NCI-H2227 (cell line): ENCODE data around the gene NDUFS4.
"Not testable (repeated sequence)": the region's sequence is repeated elsewhere in the genome, so short reads cannot be mapped to it uniquely, and the experiment has no call there.

Experiments
- DNase-seq: peaks from one replicate; lab custom pipeline; 2025; ENCODE audit not compliant: unreplicated experiment; lab: John Stamatoyannopoulos, UW

Gene NDUFS4

GRCh38 chr5:53571403-53571802 is 11.0 kb downstream of the NDUFS4 start:
- no peak for DNase-seq

DNA sequence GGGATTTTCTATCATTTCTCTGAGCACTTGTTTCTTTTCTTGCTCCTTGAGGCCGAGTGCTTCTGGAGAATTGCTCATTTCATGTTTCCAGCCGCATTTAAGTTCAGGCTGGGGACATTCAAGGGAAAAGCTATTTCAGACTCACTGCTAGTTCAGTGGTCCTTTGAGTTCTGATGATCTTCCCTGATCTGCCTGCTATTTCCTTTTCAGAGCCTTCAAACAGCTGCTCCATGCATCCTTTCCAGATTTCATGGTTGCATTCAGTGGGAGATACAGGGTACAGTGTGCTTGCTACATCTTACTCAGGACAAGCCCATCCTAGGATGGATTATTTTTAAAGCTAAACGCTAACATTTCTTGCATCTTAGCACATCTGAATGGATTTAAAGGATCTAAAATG is 14.7 kb downstream of the NDUFS4 start:
- DNase-seq = no peak

DNA sequence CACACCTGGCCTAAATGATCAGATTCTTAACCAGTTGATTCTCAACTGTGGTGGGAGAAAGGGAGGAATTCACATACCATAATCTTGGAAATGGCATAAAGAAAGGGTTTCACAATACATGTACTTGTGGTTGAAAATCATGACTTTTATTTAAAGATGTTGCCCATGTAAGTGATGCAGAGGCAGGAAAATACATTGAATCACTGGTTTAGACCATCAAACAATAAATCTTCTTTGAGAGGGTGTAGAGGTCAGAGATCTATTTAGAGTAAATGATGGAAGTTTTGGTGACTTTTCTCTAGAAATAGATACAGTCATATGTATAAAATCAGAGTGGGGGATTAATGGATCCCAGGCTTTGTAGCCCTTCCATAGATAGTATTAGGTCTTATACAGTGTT is 15.4 kb downstream of the NDUFS4 start:
- DNase-seq = no peak

GRCh38 chr5:53576674-53577073 is 16.2 kb downstream of the NDUFS4 start:
- no peak for DNase-seq

DNA sequence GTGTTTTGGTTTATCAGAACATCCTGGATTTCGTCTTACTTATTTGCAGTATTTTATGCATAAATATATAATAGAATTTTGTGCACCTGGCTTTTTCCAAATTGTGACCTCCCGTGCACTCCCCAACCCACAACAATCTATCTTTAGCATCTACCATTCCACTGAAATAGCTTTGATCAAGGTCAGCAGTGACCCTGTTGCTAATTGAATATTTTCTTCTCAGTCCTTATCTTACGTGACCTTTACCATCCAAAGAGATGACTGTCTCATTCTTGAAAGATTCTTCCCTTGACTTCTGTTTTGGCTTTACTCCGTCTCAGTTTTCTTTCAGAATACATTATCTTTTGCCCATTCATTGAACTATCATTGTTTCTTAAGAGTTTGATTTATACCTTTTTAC is 18.4 kb downstream of the NDUFS4 start:
- DNase-seq = no peak

DNA sequence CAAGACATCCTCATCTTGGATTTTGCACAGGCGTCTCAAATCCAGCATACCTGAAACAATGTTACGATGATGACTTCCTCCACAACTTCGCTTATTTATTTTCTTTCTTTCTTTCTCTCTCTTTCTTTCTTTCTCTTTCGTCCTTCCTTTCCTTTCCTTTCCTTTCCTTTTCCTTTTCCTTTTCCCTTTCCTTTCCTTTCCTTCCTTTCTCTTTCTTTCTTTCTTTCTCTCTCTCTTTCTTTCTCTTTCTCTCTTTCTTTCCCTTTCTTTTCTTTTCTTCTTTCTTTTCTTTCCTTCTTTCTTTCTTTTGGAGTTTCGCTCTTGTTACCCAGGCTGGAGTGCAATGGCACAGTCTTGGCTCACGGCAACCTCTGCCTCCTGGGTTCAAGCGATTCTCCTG is 20.1 kb downstream of the NDUFS4 start:
- DNase-seq = no peak

DNA sequence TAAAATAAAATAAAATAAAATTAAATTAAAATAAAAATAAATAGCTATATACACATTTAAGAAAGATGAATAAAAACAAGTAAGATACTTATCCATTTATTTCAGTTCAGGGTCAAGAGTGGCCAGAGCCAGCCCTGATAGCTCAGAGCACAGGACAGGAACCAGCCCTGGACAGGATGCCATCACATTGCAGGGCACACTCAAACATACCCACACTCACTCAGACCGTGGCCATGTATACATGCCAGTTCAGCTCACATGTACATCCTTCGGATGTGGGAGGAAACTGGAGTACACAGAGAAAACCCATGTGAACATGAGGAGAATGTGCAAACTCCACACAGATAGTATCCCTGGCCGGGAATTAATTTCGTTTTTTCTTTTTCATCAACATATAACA is 21.8 kb downstream of the NDUFS4 start:
- DNase-seq = no peak

DNA sequence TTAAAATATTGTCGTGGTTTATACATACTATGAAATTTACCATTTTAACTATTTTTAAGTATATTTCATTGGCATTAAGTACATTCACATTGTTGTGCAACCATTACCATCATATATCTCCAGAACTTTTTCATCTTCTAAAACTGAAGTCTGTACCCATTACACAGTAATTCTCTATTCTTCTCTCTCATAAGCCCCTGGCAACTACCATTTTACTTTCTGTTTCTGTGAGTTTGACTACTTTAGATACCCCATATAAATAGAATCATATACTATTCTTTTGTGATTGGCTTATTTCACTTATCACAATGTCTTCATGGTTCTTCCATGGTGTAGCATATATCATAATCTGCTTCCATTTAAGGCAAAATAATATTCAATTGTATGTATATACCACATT is 30.3 kb downstream of the NDUFS4 start:
- DNase-seq = no peak

DNA sequence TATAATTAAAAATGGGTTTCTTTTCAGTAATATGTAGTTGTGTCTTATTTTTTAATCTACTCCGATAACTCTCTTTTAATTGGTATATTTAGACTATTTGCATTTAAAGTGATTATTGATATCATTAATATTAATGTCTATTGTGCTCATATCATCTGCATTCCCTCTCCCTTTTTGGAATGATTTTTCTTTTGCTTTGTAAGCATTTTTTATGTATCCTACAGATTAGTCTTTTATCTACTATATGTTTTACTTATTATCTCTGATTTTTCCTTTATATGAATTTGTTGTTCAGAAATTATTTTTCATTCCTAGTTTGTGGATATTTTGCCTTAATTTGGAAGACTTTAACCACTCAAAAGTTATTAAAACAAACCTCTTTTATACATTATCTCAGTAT is 34.0 kb downstream of the NDUFS4 start:
- DNase-seq = no peak

- DNase-seq = no peak
These were observed 37.5 kb downstream of the NDUFS4 start for GRCh38 chr5:53597894-53598293.

DNA sequence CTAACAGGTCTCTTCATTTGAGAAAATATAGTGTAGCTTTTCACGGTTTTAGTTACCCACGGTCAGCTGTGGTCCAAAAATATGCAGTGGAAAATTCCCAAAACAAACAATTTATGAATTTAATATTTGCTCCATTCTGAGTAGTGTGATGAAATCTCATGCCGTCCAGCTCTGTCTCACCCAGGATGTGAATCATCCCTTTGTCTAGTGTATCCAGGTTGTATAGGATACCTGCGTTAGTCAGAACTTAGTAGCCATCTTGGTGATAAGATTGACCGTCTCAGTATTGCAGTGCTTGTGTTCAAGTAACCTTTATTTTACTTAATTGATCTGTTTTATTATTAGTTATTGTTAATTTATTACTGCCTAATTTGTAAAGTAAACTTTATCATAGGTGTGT is 41.1 kb downstream of the NDUFS4 start:
- no peak for DNase-seq

- DNase-seq = no peak
These were observed 42.7 kb downstream of the NDUFS4 start for GRCh38 chr5:53603009-53603687.

DNA sequence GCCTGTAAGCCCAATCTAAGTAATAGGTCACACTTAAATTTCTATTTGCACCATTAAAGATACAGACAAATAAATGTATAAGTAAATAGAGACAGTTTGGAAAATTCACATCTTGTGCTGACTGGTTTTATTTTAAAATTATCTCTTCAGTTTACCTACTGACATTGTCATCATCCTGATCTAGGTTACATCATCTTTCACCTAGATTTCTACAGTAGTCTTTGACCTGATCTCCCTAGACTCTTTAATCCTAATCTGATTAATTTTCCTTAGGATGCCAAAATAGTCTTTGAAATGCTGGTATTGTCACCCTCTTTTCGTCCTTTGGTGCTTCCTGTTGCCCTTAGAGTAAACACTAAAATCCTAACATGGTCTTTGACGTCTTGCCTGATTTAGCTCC is 43.9 kb downstream of the NDUFS4 start:
- DNase-seq = no peak

DNA sequence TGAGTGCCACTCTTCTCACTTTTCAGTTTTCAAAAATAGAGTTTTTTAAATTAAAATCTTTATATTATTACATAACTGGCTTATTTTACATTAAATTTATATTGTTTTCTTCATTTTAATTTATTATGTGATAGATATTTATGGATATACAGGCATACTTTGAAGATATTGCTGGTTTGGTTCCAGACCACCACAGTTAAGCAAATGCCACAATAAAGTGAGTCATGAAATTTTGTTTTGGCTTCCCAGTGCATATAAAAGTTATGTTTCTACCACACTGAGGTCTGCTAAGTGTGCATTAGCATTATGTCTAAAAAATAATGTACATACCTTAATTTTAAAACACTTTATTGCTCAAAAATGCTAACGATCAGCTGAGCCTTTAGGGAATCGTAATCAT is 47.4 kb downstream of the NDUFS4 start:
- DNase-seq = no peak

GRCh38 chr5:53608897-53609296 is 48.5 kb downstream of the NDUFS4 start:
- not testable (repeated sequence) for DNase-seq

GRCh38 chr5:53613061-53613460 is 52.6 kb downstream of the NDUFS4 start:
- no peak for DNase-seq

GRCh38 chr5:53613536-53613935 is 53.1 kb downstream of the NDUFS4 start:
- no peak for DNase-seq

GRCh38 chr5:53614376-53614885 is 54.0 kb downstream of the NDUFS4 start:
- DNase-seq = no peak

GRCh38 chr5:53616939-53617549 is 56.6 kb downstream of the NDUFS4 start:
- DNase-seq = no peak

DNA sequence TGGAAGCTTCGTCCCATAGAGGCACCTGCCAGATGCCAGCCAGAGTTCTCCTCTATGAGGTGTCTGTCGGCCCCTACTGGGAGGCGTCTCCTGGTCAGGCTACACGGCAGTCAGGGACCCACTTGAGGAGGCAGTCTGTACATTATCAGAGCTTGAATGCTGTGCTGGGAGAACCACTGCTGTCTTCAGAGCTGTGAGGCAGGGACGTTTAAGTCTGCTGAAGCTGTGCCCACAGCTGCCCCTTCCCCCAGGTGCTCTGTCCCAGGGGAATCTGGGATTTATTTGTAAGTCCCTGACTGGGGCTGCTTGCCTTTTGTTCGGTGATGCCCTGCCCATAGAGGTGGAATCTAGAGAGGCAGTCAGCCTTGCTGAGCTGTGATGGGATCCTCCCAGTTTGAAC is 70.8 kb downstream of the NDUFS4 start:
- no peak for DNase-seq

DNA sequence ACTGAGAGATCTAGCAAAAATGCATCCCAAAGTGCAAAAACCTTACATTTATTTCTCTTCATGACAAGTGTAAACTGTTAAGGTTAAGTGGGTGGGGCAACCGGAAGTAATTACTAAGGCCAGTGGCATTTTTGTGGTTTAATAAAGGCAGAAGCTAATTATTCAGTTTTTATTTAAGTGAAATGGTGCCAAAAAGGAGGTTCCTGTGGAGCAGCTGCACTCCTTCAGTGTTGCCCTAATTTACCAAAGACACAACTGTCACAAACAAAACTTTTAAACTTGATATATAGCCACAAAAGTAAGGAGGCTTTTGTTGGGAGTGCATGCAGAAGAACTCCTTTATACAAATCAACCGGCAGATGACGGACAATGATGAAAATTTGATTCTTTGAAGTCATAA is 81.6 kb downstream of the NDUFS4 start:
- DNase-seq = no peak

- DNase-seq = no peak
These were observed 83.0 kb downstream of the NDUFS4 start for GRCh38 chr5:53643445-53643844.

GRCh38 chr5:53645078-53645477 is 84.6 kb downstream of the NDUFS4 start:
- DNase-seq = no peak
